K562 (cell line): ENCODE data around the gene PGP. TPM values are rescaled to one million over a fixed set of nuclear protein-coding genes. Genes with fewer than 3 reads are reported as not detected.

Experiments used
- ATF1 ChIP-seq, 2 experiments: fragments of 450-650 bp in 1 of 2; IDR thresholded peaks; 2 replicates each; pipeline ENCODE4 v1.6.1; 2016; ENCODE audit warnings: missing compliant biosample characterization in 1 of 2, missing genetic modification characterization in 1 of 2
- CBX8 ChIP-seq: fragments of 200-600 bp; sonication (generic); IDR thresholded peaks from 2 replicates; pipeline ENCODE4 v1.6.1; 2012; ENCODE audit warnings: borderline replicate concordance, mixed run types, low read depth, mild to moderate bottlenecking, moderate library complexity, mixed read lengths, low read length, control low read depth, inconsistent platforms; ENCODE audit not compliant: poor library complexity, severe bottlenecking; ENCODE audit errors: extremely low read depth
- ETV1 ChIP-seq: fragments of 450-650 bp; conservative IDR thresholded peaks from 2 replicates; pipeline ENCODE4 v1.6.1; 2016; ENCODE audit warnings: missing genetic modification characterization, control low read depth, low read depth, missing compliant biosample characterization
- GABPB1 ChIP-seq: sonication (generic); formaldehyde crosslinking; IDR thresholded peaks from 2 replicates; pipeline ENCODE4 v1.8.0; 2022; ENCODE audit warnings: mild to moderate bottlenecking, missing genetic modification reagents
- ILF3 ChIP-seq: fragments of 450-650 bp; IDR thresholded peaks from 2 replicates; pipeline ENCODE4 v1.6.1; 2018; ENCODE audit warnings: antibody characterized with exemption, mild to moderate bottlenecking, moderate library complexity, borderline replicate concordance
- KAT7 ChIP-seq: sonication (generic); formaldehyde crosslinking; IDR thresholded peaks from 2 replicates; pipeline ENCODE4 v1.8.0; 2022; ENCODE audit warnings: missing genetic modification reagents, mild to moderate bottlenecking, borderline replicate concordance
- NCOA4 ChIP-seq: fragments of 450-650 bp; IDR thresholded peaks from 2 replicates; pipeline ENCODE4 v1.6.1; 2018; ENCODE audit warnings: mild to moderate bottlenecking; ENCODE audit not compliant: partially characterized antibody
- NEUROD1 ChIP-seq: fragments of 150-350 bp; IDR thresholded peaks from 2 replicates; pipeline ENCODE4 v1.6.1; 2014; ENCODE audit warnings: borderline replicate concordance, low read length, low read depth; ENCODE audit not compliant: partially characterized antibody
- PML ChIP-seq: IDR thresholded peaks from 2 replicates; pipeline ENCODE4 v1.6.1; 2012; ENCODE audit warnings: low read length, inconsistent platforms
- RAD51 ChIP-seq: fragments of 450-650 bp; IDR thresholded peaks from 2 replicates; pipeline ENCODE4 v1.7.1; 2016; ENCODE audit warnings: low read depth, mild to moderate bottlenecking, borderline replicate concordance
- SOX6 ChIP-seq: fragments of 450-650 bp; IDR thresholded peaks from 2 replicates; pipeline ENCODE4 v1.6.1; 2014; ENCODE audit warnings: mild to moderate bottlenecking
- SP1 ChIP-seq: sonication (generic); formaldehyde crosslinking; IDR thresholded peaks from 2 replicates; pipeline ENCODE4 v1.8.1; 2022; ENCODE audit warnings: mild to moderate bottlenecking, missing genetic modification reagents
- SUPT5H ChIP-seq: fragments of 450-650 bp; IDR thresholded peaks from 2 replicates; pipeline ENCODE4 v1.6.1; 2016
- TAF9B ChIP-seq: fragments of 450-650 bp; IDR thresholded peaks from 2 replicates; pipeline ENCODE4 v1.6.1; 2018; ENCODE audit warnings: mild to moderate bottlenecking; ENCODE audit not compliant: partially characterized antibody
- TEAD1 ChIP-seq, 2 experiments: fragments of 450-650 bp in 1 of 2; sonication (generic) in 1 of 2; formaldehyde crosslinking; IDR thresholded peaks; 2 replicates each; pipeline versions ENCODE4 v1.4.0 to v1.8.0; 2020 to 2022; ENCODE audit warnings: mild to moderate bottlenecking in 2 of 2, missing genetic modification reagents in 1 of 2
- polyA plus RNA-seq, 8 experiments: library from polyadenylated mRNA; depleted of rRNA in 4 of 8; stranded (reverse) in 5 of 8; unstranded in 3 of 8; fragments of >200 nt; fragmentation: Nextera tagmentation in 2 of 8; fragmentation: Illumina TruSeq in 1 of 8; extraction: Ambion mirVana in 2 of 8; extraction: Trizol in 1 of 8; gene quantifications; 2 replicates each; pipeline versions ENCODE4 v1.2.1 to v1.2.3, GENCODE V29; 2011 to 2014; ENCODE audit warnings: inconsistent platforms in 1 of 8, missing spikeins in 1 of 8
- total RNA-seq, 7 experiments: library from RNA; depleted of rRNA in 6 of 7; stranded (reverse); fragments of >200 nt in 6 of 7; fragmentation: Illumina TruSeq in 2 of 7; extraction: Trizol in 2 of 7; gene quantifications; 2 replicates each; pipeline versions ENCODE4 v1.2.1 to v1.2.3, GENCODE V29; 2011 to 2021; ENCODE audit warnings: low replicate concordance in 1 of 7
- TF ChIP-seq, protein P1 (sequence below): fragments of 450-650 bp; formaldehyde crosslinking; conservative IDR thresholded peaks from 2 replicates; pipeline ENCODE4 v1.4.0; 2022; ENCODE audit warnings: mild to moderate bottlenecking, missing genetic modification characterization
- TF ChIP-seq, protein P2 (sequence below): fragments of 150-350 bp; IDR thresholded peaks from 2 replicates; pipeline ENCODE4 v1.6.1; 2014; ENCODE audit warnings: low read depth, mild to moderate bottlenecking, low read length, borderline replicate concordance
- TF ChIP-seq, protein P3 (sequence below), 2 experiments: fragments of 150-350 bp in 1 of 2; IDR thresholded peaks; 2 replicates each; pipeline ENCODE4 v1.6.1; 2012 to 2016; ENCODE audit warnings: low read depth in 2 of 2, low read length in 2 of 2, mild to moderate bottlenecking in 1 of 2, moderate library complexity in 1 of 2

Gene PGP
- total and polyA plus RNA-seq, 9 of the 15 experiments (the other 6 are each of a cell fraction or from before 2014, with no cell fraction given), result 1.1 to 57.6 (median 19.6) TPM

DNA sequence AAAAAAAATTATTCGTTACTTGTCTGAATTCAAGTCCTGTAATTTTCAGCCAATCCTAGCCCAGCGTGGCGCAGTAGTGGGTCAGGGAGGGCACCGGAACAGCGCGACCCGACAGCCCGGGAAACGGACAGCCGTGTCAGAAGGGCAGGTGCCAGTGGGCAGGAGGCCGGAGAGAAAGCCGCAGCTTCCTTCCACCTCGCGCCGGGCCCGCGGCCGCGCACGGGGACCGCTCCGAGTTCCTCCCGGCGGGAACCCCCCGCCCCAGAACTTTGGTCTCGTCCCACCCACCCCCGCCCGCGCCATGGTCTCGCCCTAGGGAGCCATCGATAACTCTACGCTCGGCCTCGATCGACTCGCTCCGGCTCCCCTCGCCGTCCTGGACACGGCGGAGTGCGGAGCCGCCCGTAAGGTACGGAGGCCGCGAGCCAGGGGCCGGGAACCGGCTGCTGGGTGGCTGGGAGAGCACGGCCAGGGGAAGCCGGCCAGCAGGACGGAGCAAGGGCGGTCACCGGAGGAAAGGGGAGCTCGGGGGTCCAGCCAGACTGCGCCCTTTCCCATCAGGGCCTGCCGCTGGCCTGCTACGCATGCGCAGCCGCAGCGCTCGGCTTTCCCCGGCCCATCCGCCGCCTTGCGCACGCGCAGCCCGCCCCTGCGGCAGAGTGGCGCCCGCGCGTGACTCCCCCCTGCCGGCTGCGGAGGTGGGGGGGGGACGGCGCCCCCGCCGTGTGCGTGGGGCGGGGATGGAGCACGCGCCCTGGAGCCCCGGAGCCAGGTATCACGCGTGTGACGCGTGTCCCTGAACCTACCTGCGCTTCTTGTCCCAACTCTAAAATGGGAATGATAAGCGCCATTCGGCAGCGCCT lies 9.3 kb downstream of the PGP start, which contains the start of gene MLST8 (continued):
- TF ChIP-seq, protein P1, sequence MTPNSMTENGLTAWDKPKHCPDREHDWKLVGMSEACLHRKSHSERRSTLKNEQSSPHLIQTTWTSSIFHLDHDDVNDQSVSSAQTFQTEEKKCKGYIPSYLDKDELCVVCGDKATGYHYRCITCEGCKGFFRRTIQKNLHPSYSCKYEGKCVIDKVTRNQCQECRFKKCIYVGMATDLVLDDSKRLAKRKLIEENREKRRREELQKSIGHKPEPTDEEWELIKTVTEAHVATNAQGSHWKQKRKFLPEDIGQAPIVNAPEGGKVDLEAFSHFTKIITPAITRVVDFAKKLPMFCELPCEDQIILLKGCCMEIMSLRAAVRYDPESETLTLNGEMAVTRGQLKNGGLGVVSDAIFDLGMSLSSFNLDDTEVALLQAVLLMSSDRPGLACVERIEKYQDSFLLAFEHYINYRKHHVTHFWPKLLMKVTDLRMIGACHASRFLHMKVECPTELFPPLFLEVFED (CRISPR knock-in tag), result no peak
- TF ChIP-seq TAF9B (no peak), ETV1 (tag) (peak; percentile 55), CBX8 (no peak), SP1 (CRISPR knock-in tag) (peak; percentile 69), PML (peak; percentile 86), ATF1 (CRISPR knock-in tag; IDR thresholded peaks at IDR 0.05) (no peak), ATF1 (tag; IDR thresholded peaks at IDR 0.05) (peak; percentile 70), ILF3 (no peak), NCOA4 (peak; percentile 100), GABPB1 (peak; percentile 85), RAD51 (0 out of 2 replicates have a peak, but pooled peaks have one; percentile 34), NEUROD1 (peak; percentile 45), TEAD1 (CRISPR knock-in tag; IDR thresholded peaks at IDR 0.05) (peak; percentile 14 to 65; a peak in 1 of 4 replicates), SUPT5H (peak; percentile 95), SOX6 (peak; percentile 66), KAT7 (CRISPR knock-in tag) (peak; percentile 68; the same call in 1 of the 2 replicates)
- TF ChIP-seq, protein P2, sequence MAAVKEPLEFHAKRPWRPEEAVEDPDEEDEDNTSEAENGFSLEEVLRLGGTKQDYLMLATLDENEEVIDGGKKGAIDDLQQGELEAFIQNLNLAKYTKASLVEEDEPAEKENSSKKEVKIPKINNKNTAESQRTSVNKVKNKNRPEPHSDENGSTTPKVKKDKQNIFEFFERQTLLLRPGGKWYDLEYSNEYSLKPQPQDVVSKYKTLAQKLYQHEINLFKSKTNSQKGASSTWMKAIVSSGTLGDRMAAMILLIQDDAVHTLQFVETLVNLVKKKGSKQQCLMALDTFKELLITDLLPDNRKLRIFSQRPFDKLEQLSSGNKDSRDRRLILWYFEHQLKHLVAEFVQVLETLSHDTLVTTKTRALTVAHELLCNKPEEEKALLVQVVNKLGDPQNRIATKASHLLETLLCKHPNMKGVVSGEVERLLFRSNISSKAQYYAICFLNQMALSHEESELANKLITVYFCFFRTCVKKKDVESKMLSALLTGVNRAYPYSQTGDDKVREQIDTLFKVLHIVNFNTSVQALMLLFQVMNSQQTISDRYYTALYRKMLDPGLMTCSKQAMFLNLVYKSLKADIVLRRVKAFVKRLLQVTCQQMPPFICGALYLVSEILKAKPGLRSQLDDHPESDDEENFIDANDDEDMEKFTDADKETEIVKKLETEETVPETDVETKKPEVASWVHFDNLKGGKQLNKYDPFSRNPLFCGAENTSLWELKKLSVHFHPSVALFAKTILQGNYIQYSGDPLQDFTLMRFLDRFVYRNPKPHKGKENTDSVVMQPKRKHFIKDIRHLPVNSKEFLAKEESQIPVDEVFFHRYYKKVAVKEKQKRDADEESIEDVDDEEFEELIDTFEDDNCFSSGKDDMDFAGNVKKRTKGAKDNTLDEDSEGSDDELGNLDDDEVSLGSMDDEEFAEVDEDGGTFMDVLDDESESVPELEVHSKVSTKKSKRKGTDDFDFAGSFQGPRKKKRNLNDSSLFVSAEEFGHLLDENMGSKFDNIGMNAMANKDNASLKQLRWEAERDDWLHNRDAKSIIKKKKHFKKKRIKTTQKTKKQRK, result no peak
- TF ChIP-seq, protein P3, sequence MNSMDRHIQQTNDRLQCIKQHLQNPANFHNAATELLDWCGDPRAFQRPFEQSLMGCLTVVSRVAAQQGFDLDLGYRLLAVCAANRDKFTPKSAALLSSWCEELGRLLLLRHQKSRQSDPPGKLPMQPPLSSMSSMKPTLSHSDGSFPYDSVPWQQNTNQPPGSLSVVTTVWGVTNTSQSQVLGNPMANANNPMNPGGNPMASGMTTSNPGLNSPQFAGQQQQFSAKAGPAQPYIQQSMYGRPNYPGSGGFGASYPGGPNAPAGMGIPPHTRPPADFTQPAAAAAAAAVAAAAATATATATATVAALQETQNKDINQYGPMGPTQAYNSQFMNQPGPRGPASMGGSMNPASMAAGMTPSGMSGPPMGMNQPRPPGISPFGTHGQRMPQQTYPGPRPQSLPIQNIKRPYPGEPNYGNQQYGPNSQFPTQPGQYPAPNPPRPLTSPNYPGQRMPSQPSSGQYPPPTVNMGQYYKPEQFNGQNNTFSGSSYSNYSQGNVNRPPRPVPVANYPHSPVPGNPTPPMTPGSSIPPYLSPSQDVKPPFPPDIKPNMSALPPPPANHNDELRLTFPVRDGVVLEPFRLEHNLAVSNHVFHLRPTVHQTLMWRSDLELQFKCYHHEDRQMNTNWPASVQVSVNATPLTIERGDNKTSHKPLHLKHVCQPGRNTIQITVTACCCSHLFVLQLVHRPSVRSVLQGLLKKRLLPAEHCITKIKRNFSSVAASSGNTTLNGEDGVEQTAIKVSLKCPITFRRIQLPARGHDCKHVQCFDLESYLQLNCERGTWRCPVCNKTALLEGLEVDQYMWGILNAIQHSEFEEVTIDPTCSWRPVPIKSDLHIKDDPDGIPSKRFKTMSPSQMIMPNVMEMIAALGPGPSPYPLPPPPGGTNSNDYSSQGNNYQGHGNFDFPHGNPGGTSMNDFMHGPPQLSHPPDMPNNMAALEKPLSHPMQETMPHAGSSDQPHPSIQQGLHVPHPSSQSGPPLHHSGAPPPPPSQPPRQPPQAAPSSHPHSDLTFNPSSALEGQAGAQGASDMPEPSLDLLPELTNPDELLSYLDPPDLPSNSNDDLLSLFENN (IDR thresholded peaks at IDR 0.05; ENCODE audit: low read depth in 2 of 2, low read length in 2 of 2), result peak; percentile 8 to 95; a peak in 2 of 4 replicates
